ENCODE measurements around the gene SGPP1. TPM values are rescaled to one million over a fixed set of nuclear protein-coding genes. Genes with fewer than 3 reads are reported as not detected.
"Not testable (repeated sequence)": the region's sequence is repeated elsewhere in the genome, so short reads cannot be mapped to it uniquely, and the experiment has no call there.

Gene SGPP1
- total and polyA plus RNA-seq, 2 of the 8 experiments (the other 6 are each of a cell fraction or from before 2014, with no cell fraction given), result 5.7 to 8.1 TPM

DNA sequence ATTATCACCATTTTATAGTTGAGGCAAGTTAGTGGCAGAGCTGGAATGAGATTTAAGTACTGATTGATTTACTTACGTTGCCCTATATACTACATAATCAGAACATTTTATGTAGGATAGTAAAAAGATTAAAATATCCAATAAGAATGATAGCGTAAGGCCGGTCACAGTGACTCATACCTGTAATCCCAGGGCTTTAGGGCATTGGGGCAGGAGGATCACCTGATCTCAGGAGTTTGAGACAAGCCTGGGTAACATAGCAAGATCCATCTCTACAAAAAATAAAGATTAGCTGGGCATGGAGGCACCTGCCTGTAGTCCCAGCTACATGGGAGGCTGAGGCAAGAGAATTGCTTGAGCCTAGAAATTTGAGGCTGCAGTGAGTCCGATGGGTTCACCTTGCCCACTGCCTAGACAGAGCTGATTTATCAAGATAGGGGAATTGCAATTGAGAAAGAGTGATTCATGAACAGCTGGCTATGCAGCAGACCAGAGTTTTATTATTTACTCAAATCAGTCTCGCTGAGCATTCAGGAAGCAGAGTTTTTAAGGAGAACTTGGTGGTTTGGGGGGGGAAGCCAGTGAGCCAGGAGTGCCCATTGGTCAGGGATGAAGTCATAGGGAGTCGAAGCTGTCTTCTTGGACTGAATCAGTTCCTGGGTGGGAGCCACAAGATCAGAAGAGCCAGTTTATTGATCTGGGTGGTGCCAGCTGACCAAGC lies 24.7 kb upstream of the SGPP1 start (continued):
- TF ChIP-seq MAFK (IDR thresholded peaks at IDR 0.05; ENCODE audit: low read depth, low read length) (no peak), CHD1 (IDR thresholded peaks at IDR 0.05; ENCODE audit: low read depth, low read length) (no peak), CREB1 (IDR thresholded peaks at IDR 0.05) (no peak), TAF1 (IDR thresholded peaks at IDR 0.05; ENCODE audit: low read depth, low read length) (no peak)

DNA sequence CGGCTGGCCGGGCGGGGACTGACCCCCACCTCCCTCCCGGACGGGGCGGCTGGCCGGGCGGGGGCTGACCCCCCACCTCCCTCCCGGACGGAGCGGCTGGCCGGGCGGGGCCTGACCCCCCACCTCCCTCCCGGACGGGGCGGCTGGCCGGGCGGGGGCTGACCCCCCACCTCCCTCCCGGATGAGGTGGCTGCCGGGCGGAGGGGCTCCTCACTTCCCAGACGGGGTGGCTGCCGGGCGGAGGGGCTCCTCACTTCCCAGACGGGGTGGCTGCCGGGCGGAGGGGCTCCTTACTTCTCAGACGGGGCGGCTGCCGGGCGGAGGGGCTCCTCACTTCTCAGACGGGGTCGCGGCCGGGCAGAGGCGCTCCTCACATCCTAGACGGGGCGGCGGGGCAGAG lies 23.2 kb upstream of the SGPP1 start:
- H4K8ac ChIP-seq (ENCODE audit: extremely low read depth, insufficient read depth, low read length); H2BK12ac ChIP-seq (ENCODE audit: low read depth, low read length): not testable (repeated sequence)

More for the DNA sequence above, 23.2 kb upstream of the SGPP1 start:
- H2AK5ac ChIP-seq (ENCODE audit: low read depth, low read length); H2AFZ ChIP-seq (ENCODE audit: low read length); H2BK120ac ChIP-seq (replicated peaks; ENCODE audit: low read depth, low read length); H3K4me3 ChIP-seq (ENCODE audit: extremely low read depth in 1 of 4, insufficient read depth in 2 of 4, low read depth in 3 of 4, low read length in 4 of 4); H3K14ac ChIP-seq (ENCODE audit: insufficient read length); H3K9ac ChIP-seq (replicated peaks in 1 of 4; ENCODE audit: extremely low read depth in 1 of 4, low read depth in 3 of 4, low read length in 3 of 4); H3K27me3 ChIP-seq (replicated peaks in 1 of 4; ENCODE audit: control insufficient read depth in 3 of 4, extremely low read depth in 1 of 4, insufficient read depth in 3 of 4, low read length in 3 of 4); H2BK5ac ChIP-seq (ENCODE audit: low read depth, low read length); H4K91ac ChIP-seq (replicated peaks; ENCODE audit: insufficient read length, low read length); H3K4me2 ChIP-seq (ENCODE audit: insufficient read depth in 1 of 2, low read depth in 2 of 2, low read length in 2 of 2); H3K36me3 ChIP-seq (ENCODE audit: control insufficient read depth in 2 of 4, insufficient read depth in 4 of 4, low read length in 3 of 4); H3K79me2 ChIP-seq (ENCODE audit: control insufficient read depth in 1 of 2, insufficient read depth in 2 of 2, low read length in 2 of 2); H3K4me1 ChIP-seq (replicated peaks in 1 of 4; ENCODE audit: control insufficient read depth in 3 of 4, insufficient read depth in 4 of 4, low read length in 3 of 4); H2BK20ac ChIP-seq (ENCODE audit: low read length); H4K20me1 ChIP-seq (replicated peaks in 1 of 2; ENCODE audit: control insufficient read depth in 1 of 2, insufficient read depth in 2 of 2, low read length in 2 of 2); H3K23ac ChIP-seq (ENCODE audit: insufficient read length); FAIRE-seq; H3K27ac ChIP-seq (ENCODE audit: low read depth, low read length); POLR2A ChIA-PET (ENCODE audit: partially characterized antibody); H3K23me2 ChIP-seq (ENCODE audit: low read depth, low read length); CTCF ChIA-PET (ENCODE audit: partially characterized antibody); H4K5ac ChIP-seq (ENCODE audit: insufficient read length, low read depth, low read length); H3K9me3 ChIP-seq (ENCODE audit: insufficient read depth in 2 of 2, low read depth in 1 of 2, low read length in 1 of 2); H3K18ac ChIP-seq (ENCODE audit: extremely low read depth, low read length); H3K56ac ChIP-seq (replicated peaks; ENCODE audit: insufficient read length, low read depth, low read length); H2BK15ac ChIP-seq (ENCODE audit: low read length); H3K79me1 ChIP-seq (ENCODE audit: low read depth, low read length); H3K4ac ChIP-seq (replicated peaks; ENCODE audit: insufficient read length, low read depth, low read length); DNase-seq (ENCODE audit: low read depth in 1 of 2, low spot score in 2 of 2): not testable (repeated sequence)
- no CpG with 5 or more reads among the region's 39 CpGs for WGBS, 2 experiments (ENCODE audit: extremely low coverage in 1 of 2, insufficient coverage in 1 of 2, insufficient read length in 1 of 2, insufficient replicate concordance in 2 of 2, low coverage in 1 of 2, low lambda C conversion rate in 2 of 2, missing lambda C conversion rate in 1 of 2)
